Peyer's patch (tissue), 4 donors: ENCODE results near the gene DOCK1. TPM values are rescaled to one million over a fixed set of nuclear protein-coding genes. Genes with fewer than 3 reads are reported as not detected.

ENCODE experiments used
- DNase-seq, 3 donors: peaks; one replicate each; pipeline ENCODE4 v3.0.0-alpha.2; 2017 to 2019
- H3K27ac ChIP-seq, 4 donors: fragments of 200-600 bp; sonication (generic); one replicate each; pipeline ENCODE4 v1.5.1; 2016 to 2019
- H3K27me3 ChIP-seq, 2 donors: fragments of 200-600 bp; sonication (generic); one replicate each; pipeline ENCODE4 v1.5.1; 2019
- H3K36me3 ChIP-seq, 3 donors: fragments of 200-600 bp; sonication (generic); one replicate each; pipeline ENCODE4 v1.5.1; 2016 to 2019
- H3K4me1 ChIP-seq, 4 donors: fragments of 200-600 bp; sonication (generic); one replicate each; pipeline ENCODE4 v1.5.1; 2016 to 2019
- H3K4me3 ChIP-seq, 4 donors: fragments of 200-600 bp; sonication (generic); 1 replicate in 3 of 4; 2 replicates in 1 of 4; pipeline ENCODE4 v1.5.1; 2016 to 2019; ENCODE audit warnings: mild to moderate bottlenecking in 1 of 4
- H3K9me3 ChIP-seq, 4 donors: fragments of 200-600 bp; sonication (generic); one replicate each; pipeline ENCODE4 v1.5.1; 2016 to 2019; ENCODE audit warnings: mild to moderate bottlenecking in 1 of 4
- CTCF ChIP-seq, 6 experiments: fragments of 450-650 bp in 4 of 6; fragments of 200-600 bp in 2 of 6; sonication (generic) in 1 of 6; IDR thresholded peaks; one replicate each; pipeline ENCODE4 v1.5.1; 2017 to 2019; ENCODE audit warnings: antibody characterized with exemption in 6 of 6, mild to moderate bottlenecking in 3 of 6, moderate library complexity in 1 of 6
- POLR2A ChIP-seq, 2 donors: fragments of 450-650 bp; IDR thresholded peaks; one replicate each; pipeline ENCODE4 v1.5.1; 2017; ENCODE audit warnings: antibody characterized with exemption in 2 of 2, mild to moderate bottlenecking in 2 of 2, moderate library complexity in 2 of 2
- total RNA-seq, 4 donors: library from RNA; depleted of rRNA; stranded (reverse); fragments of >200 nt; gene quantifications; one replicate each; pipeline ENCODE4 v1.1.0, GENCODE V29; 2016

The DOCK1 gene
- total RNA-seq, 4 donors from 2014 or later: 42.0 to 117 (median 92.2) TPM

- H3K9me3 ChIP-seq: no peaks in the 10 kb centered on the region
- no peaks in the 10 kb centered on the region for H3K27me3 ChIP-seq
- H3K27ac ChIP-seq: no peak overlapping the region
- no peak overlapping the region for H3K4me3 ChIP-seq
- TF ChIP-seq POLR2A (IDR thresholded peaks at IDR 0.05): no peak
- TF ChIP-seq CTCF (IDR thresholded peaks at IDR 0.05): no peak
- peaks cover 0 to 31% (median 0%) of the 10 kb centered on the region in 3 donors for H3K36me3 ChIP-seq
- no peak for DNase-seq
- no peaks in the 10 kb centered on the region for H3K4me1 ChIP-seq
Measured at GRCh38 chr10:127435246-127435645, 530.0 kb downstream of the DOCK1 start.

GRCh38 chr10:127440371-127440770 is 535.1 kb downstream of the DOCK1 start:
- no peaks in the 10 kb centered on the region for H3K4me1 ChIP-seq
- no peak overlapping the region for H3K4me3 ChIP-seq
- no peaks in the 10 kb centered on the region for H3K27me3 ChIP-seq
- DNase-seq: no peak
- H3K36me3 ChIP-seq: peaks cover 0 to 50% (median 0%) of the 10 kb centered on the region in 3 donors
- H3K27ac ChIP-seq: no peak overlapping the region
- no peak for TF ChIP-seq CTCF (IDR thresholded peaks at IDR 0.05)
- TF ChIP-seq POLR2A (IDR thresholded peaks at IDR 0.05): no peak
- H3K9me3 ChIP-seq: no peaks in the 10 kb centered on the region

GRCh38 chr10:127441350-127442219 is 536.4 kb downstream of the DOCK1 start:
- Histone ChIP-seq H3K27ac (no peak overlapping the region), H3K36me3 (peaks cover 0 to 56% (median 0%) of the 10 kb centered on the region in 3 donors), H3K27me3 (no peaks in the 10 kb centered on the region), H3K9me3 (no peaks in the 10 kb centered on the region), H3K4me1 (no peaks in the 10 kb centered on the region), H3K4me3 (no peak overlapping the region)
- no peak for TF ChIP-seq POLR2A (IDR thresholded peaks at IDR 0.05)
- TF ChIP-seq CTCF (IDR thresholded peaks at IDR 0.05): no peak
- DNase-seq: no peak

GRCh38 chr10:127442220-127442525 is 536.9 kb downstream of the DOCK1 start:
- H3K9me3 ChIP-seq: no peaks in the 10 kb centered on the region
- DNase-seq: no peak
- no peaks in the 10 kb centered on the region for H3K4me1 ChIP-seq
- no peak overlapping the region for H3K4me3 ChIP-seq
- H3K36me3 ChIP-seq: peaks cover 0 to 58% (median 0%) of the 10 kb centered on the region in 3 donors
- TF ChIP-seq CTCF (IDR thresholded peaks at IDR 0.05) (no peak), POLR2A (IDR thresholded peaks at IDR 0.05) (no peak)
- H3K27me3 ChIP-seq: no peaks in the 10 kb centered on the region
- no peak overlapping the region for H3K27ac ChIP-seq

- Histone ChIP-seq H3K4me3 (no peak overlapping the region), H3K9me3 (no peaks in the 10 kb centered on the region), H3K27ac (no peak overlapping the region), H3K4me1 (no peaks in the 10 kb centered on the region), H3K27me3 (no peaks in the 10 kb centered on the region), H3K36me3 (peaks cover 0 to 60% (median 0%) of the 10 kb centered on the region in 3 donors)
- TF ChIP-seq POLR2A (IDR thresholded peaks at IDR 0.05) (no peak), CTCF (IDR thresholded peaks at IDR 0.05) (no peak)
- DNase-seq: no peak
Measured at GRCh38 chr10:127444155-127444554, 538.9 kb downstream of the DOCK1 start.
